OCI-LY7 (cell line): Measurements from ENCODE around the gene ACACB.

ENCODE experiments used
- CTCF ChIP-seq: fragments of 200-600 bp; sonication (generic); conservative IDR thresholded peaks from 2 replicates; pipeline ENCODE4 v1.5.1; 2014; ENCODE audit warnings: mild to moderate bottlenecking, antibody characterized with exemption, low read length, moderate library complexity, mixed read lengths
- EZH2phosphoT487 ChIP-seq: fragments of 200-600 bp; sonication (generic); IDR thresholded peaks from 2 replicates; pipeline ENCODE4 v1.6.1; 2018; ENCODE audit warnings: low read depth, borderline replicate concordance, mild to moderate bottlenecking, mixed run types, antibody characterized with exemption, low read length, moderate library complexity, mixed read lengths

- no peak for TF ChIP-seq CTCF
- TF ChIP-seq EZH2phosphoT487, result no peak
These were observed 190.7 kb downstream of the ACACB start for GRCh38 chr12:109307051-109307450.
